Suprapubic skin (tissue), 4 donors: ENCODE data around the gene MRO. TPM values are rescaled to one million over a fixed set of nuclear protein-coding genes. Genes with fewer than 3 reads are reported as not detected.

ENCODE experiments used
- DNase-seq, 2 donors: peaks; one replicate each; pipeline ENCODE4 v3.0.0-alpha.2; 2019; ENCODE audit warnings: low spot score in 2 of 2
- H3K27ac ChIP-seq: fragments of 200-600 bp; sonication (generic); one replicate; pipeline ENCODE4 v1.5.1; 2019
- H3K27me3 ChIP-seq: fragments of 200-600 bp; sonication (generic); one replicate; pipeline ENCODE4 v1.5.1; 2019
- H3K36me3 ChIP-seq: fragments of 200-600 bp; sonication (generic); one replicate; pipeline ENCODE4 v1.5.1; 2019
- H3K4me1 ChIP-seq: fragments of 200-600 bp; sonication (generic); one replicate; pipeline ENCODE4 v1.5.1; 2019
- H3K4me3 ChIP-seq: fragments of 200-600 bp; sonication (generic); one replicate; pipeline ENCODE4 v1.5.1; 2019; ENCODE audit warnings: mild to moderate bottlenecking
- H3K9me3 ChIP-seq: fragments of 200-600 bp; sonication (generic); one replicate; pipeline ENCODE4 v1.5.1; 2019
- CTCF ChIP-seq, 2 donors: fragments of 200-600 bp in 1 of 2; fragments of 450-650 bp in 1 of 2; sonication (generic) in 1 of 2; IDR thresholded peaks; one replicate each; pipeline ENCODE4 v1.5.1; 2016 to 2019; ENCODE audit warnings: antibody characterized with exemption in 2 of 2, mild to moderate bottlenecking in 1 of 2, moderate library complexity in 1 of 2
- EP300 ChIP-seq: sonication (generic); formaldehyde crosslinking; IDR thresholded peaks from one replicate; pipeline ENCODE4 v1.6.1; 2017; ENCODE audit warnings: antibody characterized with exemption
- POLR2A ChIP-seq, 2 donors: fragments of 450-650 bp; IDR thresholded peaks; one replicate each; pipeline ENCODE4 v1.6.1; 2017; ENCODE audit warnings: antibody characterized with exemption in 2 of 2, mild to moderate bottlenecking in 2 of 2, moderate library complexity in 2 of 2
- POLR2AphosphoS5 ChIP-seq, 3 donors: sonication (generic); formaldehyde crosslinking; IDR thresholded peaks; one replicate each; pipeline ENCODE4 v1.6.1; 2017; ENCODE audit warnings: antibody characterized with exemption in 3 of 3
- WGBS: methylation state at CpG from one replicate; pipeline ENCODE4 v1.1.5; 2018; 5-methylcytosine and 5-hydroxymethylcytosine counted together
- total RNA-seq, 4 donors: library from RNA; depleted of rRNA; stranded (reverse); fragments of >200 nt; gene quantifications; one replicate each; pipeline ENCODE4 v1.1.0, GENCODE V29; 2016

MRO gene
- total RNA-seq, 4 donors from 2014 or later, result 0.26 to 0.59 TPM; not detected in 2

DNA sequence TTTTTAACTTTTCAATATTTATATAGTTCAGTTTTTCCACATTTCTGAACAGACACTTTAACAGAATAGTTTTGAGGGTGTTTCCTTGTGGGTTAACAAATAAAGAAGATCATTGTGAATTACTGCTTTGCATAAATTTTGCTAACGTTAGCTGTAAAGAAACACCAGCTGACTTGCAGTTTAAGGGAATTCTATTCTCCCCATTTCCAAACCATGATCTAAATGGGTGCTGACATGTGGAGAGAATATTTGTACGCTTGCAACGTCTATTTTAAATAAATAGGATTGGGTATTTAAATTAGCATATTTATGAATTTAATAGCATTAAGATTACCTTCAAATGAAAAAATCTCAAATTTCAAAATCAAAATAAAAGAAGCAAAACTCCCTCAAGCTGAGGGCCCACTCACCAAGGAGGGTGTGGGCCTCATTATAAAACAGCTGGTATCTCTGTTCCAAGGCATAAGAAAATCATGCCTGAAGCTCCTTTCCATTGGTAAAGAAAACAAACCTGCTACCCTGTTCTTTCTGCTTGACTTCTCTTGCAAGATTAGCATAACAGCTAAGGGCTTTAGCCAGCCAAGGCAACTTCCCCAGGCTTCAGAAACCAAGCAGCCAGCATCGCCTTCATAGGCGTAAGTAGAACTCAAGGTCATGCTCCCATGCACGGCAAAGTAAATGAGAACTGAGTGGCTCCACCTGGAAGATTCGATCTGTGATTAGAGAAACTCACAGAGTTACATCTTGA lies 3.2 kb downstream of the MRO start:
- Histone ChIP-seq H3K4me1 (peaks cover 33% of the 10 kb centered on the region), H3K9me3 (no peaks in the 10 kb centered on the region), H3K36me3 (no peaks in the 10 kb centered on the region), H3K27ac (no peak overlapping the region), H3K4me3 (no peak overlapping the region), H3K27me3 (no peaks in the 10 kb centered on the region)
- TF ChIP-seq POLR2AphosphoS5 (IDR thresholded peaks at IDR 0.05) (no peak), CTCF (IDR thresholded peaks at IDR 0.05) (no peak), EP300 (no peak), POLR2A (IDR thresholded peaks at IDR 0.05) (no peak)
- WGBS, result 73% methylated on average over 7 of the region's 7 CpGs
- DNase-seq, result no peak

DNA sequence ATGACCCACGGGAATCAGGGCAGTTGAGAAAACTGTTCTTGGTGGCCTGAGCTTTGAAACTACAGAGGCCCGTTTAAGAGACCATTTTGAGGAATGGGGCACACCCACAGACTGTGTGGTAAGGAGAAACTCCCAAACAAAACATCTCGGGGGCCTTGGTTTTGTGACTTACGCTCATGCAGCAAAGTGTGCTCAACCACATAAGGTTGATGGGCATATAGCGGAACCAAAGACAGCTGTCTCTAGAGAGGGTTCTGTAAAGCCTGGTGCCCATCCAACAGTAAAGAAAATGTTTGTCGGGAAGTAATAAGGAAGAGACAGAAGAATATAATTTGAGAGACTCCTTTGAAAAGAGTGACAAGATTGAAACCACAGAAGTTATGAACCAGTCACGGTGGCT lies 5.4 kb downstream of the MRO start:
- Histone ChIP-seq H3K36me3 (no peaks in the 10 kb centered on the region), H3K4me1 (peaks cover 16% of the 10 kb centered on the region), H3K4me3 (no peak overlapping the region), H3K9me3 (no peaks in the 10 kb centered on the region), H3K27me3 (no peaks in the 10 kb centered on the region), H3K27ac (no peak overlapping the region)
- DNase-seq, result no peak
- WGBS, result 68% methylated on average over 7 of the region's 7 CpGs
- TF ChIP-seq CTCF (IDR thresholded peaks at IDR 0.05) (no peak), POLR2AphosphoS5 (IDR thresholded peaks at IDR 0.05) (no peak), POLR2A (IDR thresholded peaks at IDR 0.05) (no peak), EP300 (no peak)

GRCh38 chr18:50813353-50813752 lies 6.5 kb downstream of the MRO start:
- no peaks in the 10 kb centered on the region for H3K9me3 ChIP-seq
- no peaks in the 10 kb centered on the region for H3K36me3 ChIP-seq
- WGBS, result 90% methylated on average over 2 of the region's 2 CpGs
- no peak overlapping the region for H3K4me3 ChIP-seq
- H3K4me1 ChIP-seq, result peaks cover 6% of the 10 kb centered on the region
- H3K27me3 ChIP-seq, result no peaks in the 10 kb centered on the region
- H3K27ac ChIP-seq, result no peak overlapping the region
- no peak for DNase-seq
- TF ChIP-seq POLR2A (IDR thresholded peaks at IDR 0.05) (no peak), EP300 (no peak), CTCF (IDR thresholded peaks at IDR 0.05) (no peak), POLR2AphosphoS5 (IDR thresholded peaks at IDR 0.05) (no peak)

- 83% methylated on average over 2 of the region's 2 CpGs for WGBS
- no peaks in the 10 kb centered on the region for H3K36me3 ChIP-seq
- no peaks in the 10 kb centered on the region for H3K27me3 ChIP-seq
- H3K4me3 ChIP-seq, result no peak overlapping the region
- no peak overlapping the region for H3K27ac ChIP-seq
- TF ChIP-seq POLR2AphosphoS5 (IDR thresholded peaks at IDR 0.05) (no peak), CTCF (IDR thresholded peaks at IDR 0.05) (no peak), POLR2A (IDR thresholded peaks at IDR 0.05) (no peak), EP300 (no peak)
- H3K9me3 ChIP-seq, result no peaks in the 10 kb centered on the region
- H3K4me1 ChIP-seq, result peaks cover 3% of the 10 kb centered on the region
- no peak for DNase-seq
Measured at GRCh38 chr18:50812834-50813233, 7.0 kb downstream of the MRO start.

DNA sequence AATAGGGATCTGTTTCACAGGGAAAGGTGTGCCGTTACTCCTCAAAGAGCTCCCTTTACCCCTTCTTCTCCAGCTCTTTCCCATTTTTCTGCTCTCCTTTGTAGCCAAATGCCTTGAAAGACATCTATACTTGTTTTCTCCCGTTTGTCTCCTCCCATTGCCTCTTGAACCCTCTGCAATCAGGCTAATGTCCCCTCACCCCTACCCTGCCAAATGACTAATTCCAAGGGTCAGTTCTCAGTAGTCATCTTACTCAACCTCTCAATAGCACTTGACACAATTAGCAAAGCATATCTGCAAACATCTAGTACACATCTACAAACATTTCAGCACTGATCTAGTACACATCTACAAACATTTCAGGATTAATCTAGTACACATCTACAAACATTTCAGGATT lies 12.6 kb downstream of the MRO start:
- H3K4me1 ChIP-seq, result no peaks in the 10 kb centered on the region
- no peaks in the 10 kb centered on the region for H3K27me3 ChIP-seq
- TF ChIP-seq POLR2AphosphoS5 (IDR thresholded peaks at IDR 0.05), result no peak
- no peaks in the 10 kb centered on the region for H3K36me3 ChIP-seq
- no peak overlapping the region for H3K4me3 ChIP-seq
- WGBS, result 78% methylated on average over 2 of the region's 2 CpGs
- no peak for DNase-seq
- H3K27ac ChIP-seq, result no peak overlapping the region
- no peaks in the 10 kb centered on the region for H3K9me3 ChIP-seq

- Histone ChIP-seq H3K4me3 (no peak overlapping the region), H3K27me3 (no peaks in the 10 kb centered on the region), H3K36me3 (no peaks in the 10 kb centered on the region), H3K9me3 (no peaks in the 10 kb centered on the region), H3K27ac (no peak overlapping the region), H3K4me1 (no peaks in the 10 kb centered on the region)
- 54% methylated on average over 15 of the region's 15 CpGs for WGBS
- no peak for TF ChIP-seq POLR2AphosphoS5 (IDR thresholded peaks at IDR 0.05)
- no peak for TF ChIP-seq CTCF (IDR thresholded peaks at IDR 0.05)
- DNase-seq, result no peak
Measured at GRCh38 chr18:50806208-50806616, 13.6 kb downstream of the MRO start.
